Activated T-cell treated with anti-CD3 and anti-CD28 coated beads, Interleukin-2, amount 50 U/mL, for 72 hours (primary cell): ENCODE results near the gene GHDC. TPM values are rescaled to one million over a fixed set of nuclear protein-coding genes. Genes with fewer than 3 reads are reported as not detected.
"Not testable (repeated sequence)": the region's sequence is repeated elsewhere in the genome, so short reads cannot be mapped to it uniquely, and the experiment has no call there.

ENCODE experiments used
- ATAC-seq, 2 donors: fragments of 150-1000 bp; cut with Tn5 transposase; replicated peaks in 1 of 2; 2 replicates each; pipeline ENCODE4 v1.10.0; 2021; ENCODE audit warnings: moderate library complexity in 2 of 2, mild to moderate bottlenecking in 1 of 2
- DNase-seq, 2 donors: peaks; one replicate each; pipeline ENCODE4 v3.0.0; 2021 to 2022; ENCODE audit warnings: mixed read lengths in 1 of 2
- H3K27ac Mint-ChIP-seq: one replicate; pipeline ENCODE4 v1.8.0; 2022; ENCODE audit warnings: mild to moderate bottlenecking, moderate library complexity, mixed read lengths
- H3K27me3 Mint-ChIP-seq: one replicate; pipeline ENCODE4 v1.8.0; 2022; ENCODE audit warnings: low read depth, mixed read lengths
- H3K36me3 Mint-ChIP-seq, 2 donors: one replicate each; pipeline ENCODE4 v1.8.0; 2022; ENCODE audit warnings: mixed read lengths in 2 of 2, mild to moderate bottlenecking in 1 of 2; ENCODE audit not compliant: insufficient read depth in 2 of 2
- H3K4me1 Mint-ChIP-seq: one replicate; pipeline ENCODE4 v1.8.0; 2022; ENCODE audit warnings: low read depth, mixed read lengths
- H3K4me3 Mint-ChIP-seq, 2 donors: one replicate each; pipeline ENCODE4 v1.8.0; 2022; ENCODE audit warnings: mild to moderate bottlenecking in 2 of 2, mixed read lengths in 2 of 2, moderate library complexity in 2 of 2
- H3K9me3 Mint-ChIP-seq, 2 donors: one replicate each; pipeline ENCODE4 v1.8.0; 2022; ENCODE audit warnings: mixed read lengths in 2 of 2
- total RNA-seq, 2 donors: library from RNA; stranded (reverse); gene quantifications; one replicate each; pipeline ENCODE4 v1.2.3, GENCODE V29; 2022

Gene GHDC
- 10 to 100 TPM; 17.3 to 18.8 TPM for total RNA-seq

- Mint-ChIP-seq H3K36me3 (no peaks in the 10 kb centered on the region), H3K9me3 (no peaks in the 10 kb centered on the region), H3K4me3 (peak within 1 kb of the TSS; percentile 95 to 97), H3K27me3 (no peaks in the 10 kb centered on the region), H3K27ac (peak within 1 kb of the TSS; percentile 89), H3K4me1 (peaks cover 26% of the 10 kb centered on the region)
- ATAC-seq (peak; percentile 95 to 98), DNase-seq (peak; percentile 85)
These were observed at the start of gene GHDC for GRCh38 chr17:42193969-42194899. Gene GHDC (minus strand): TSS chr17:42194494. CDS start chr17:42193581, 913 bp downstream.

- Mint-ChIP-seq H3K27me3 (no peaks in the 10 kb centered on the region), H3K9me3 (no peaks in the 10 kb centered on the region), H3K27ac (peak overlapping the region; percentile 34), H3K4me3 (no peak overlapping the region), H3K4me1 (peaks cover 68% of the 10 kb centered on the region), H3K36me3 (peaks cover 0 to 9% of the 10 kb centered on the region in 2 donors)
- ATAC-seq (no peak), DNase-seq (no peak)
These were observed 49.2 kb upstream of the GHDC start for GRCh38 chr17:42243493-42243982.

GRCh38 chr17:42241871-42242270 lies 47.6 kb upstream of the GHDC start:
- Mint-ChIP-seq H3K4me3 (no peak overlapping the region), H3K36me3 (peaks cover 0 to 5% of the 10 kb centered on the region in 2 donors), H3K9me3 (no peaks in the 10 kb centered on the region), H3K27me3 (no peaks in the 10 kb centered on the region), H3K4me1 (peaks cover 55% of the 10 kb centered on the region), H3K27ac (peak overlapping the region; percentile 15)
- ATAC-seq: no peak
- no peak for DNase-seq

- H3K36me3 Mint-ChIP-seq: not testable (repeated sequence)
These were observed 46.6 kb upstream of the GHDC start for GRCh38 chr17:42240863-42241262.

GRCh38 chr17:42240201-42240600 lies 45.9 kb upstream of the GHDC start:
- H3K27me3 Mint-ChIP-seq: no peaks in the 10 kb centered on the region
- H3K9me3 Mint-ChIP-seq: no peaks in the 10 kb centered on the region
- ATAC-seq (no peak), DNase-seq (no peak)
- peaks cover 49% of the 10 kb centered on the region for H3K4me1 Mint-ChIP-seq
- H3K4me3 Mint-ChIP-seq: no peak overlapping the region
- H3K27ac Mint-ChIP-seq: no peak overlapping the region
- H3K36me3 Mint-ChIP-seq: peaks cover 0 to 4% of the 10 kb centered on the region in 2 donors

More at GRCh38 chr17:42240863-42241262, 46.6 kb upstream of the GHDC start:
- DNase-seq, H3K9me3 Mint-ChIP-seq, ATAC-seq, H3K4me3 Mint-ChIP-seq, H3K27me3 Mint-ChIP-seq: not testable (repeated sequence)
- peak overlapping the region; percentile 54 for H3K27ac Mint-ChIP-seq
- H3K4me1 Mint-ChIP-seq: peaks cover 51% of the 10 kb centered on the region

GRCh38 chr17:42239576-42239975 lies 45.3 kb upstream of the GHDC start:
- peaks cover 54% of the 10 kb centered on the region for H3K4me1 Mint-ChIP-seq
- H3K9me3 Mint-ChIP-seq, DNase-seq, H3K27me3 Mint-ChIP-seq, ATAC-seq, H3K27ac Mint-ChIP-seq, H3K4me3 Mint-ChIP-seq, H3K36me3 Mint-ChIP-seq: not testable (repeated sequence)

- no peak for ATAC-seq
- DNase-seq: no peak
- H3K4me3 Mint-ChIP-seq: no peak overlapping the region
- H3K36me3 Mint-ChIP-seq: peaks cover 2% of the 10 kb centered on the region in 2 donors
- H3K9me3 Mint-ChIP-seq: no peaks in the 10 kb centered on the region
- H3K4me1 Mint-ChIP-seq: peaks cover 42% of the 10 kb centered on the region
- H3K27me3 Mint-ChIP-seq: no peaks in the 10 kb centered on the region
- H3K27ac Mint-ChIP-seq: no peak overlapping the region
These were observed 42.5 kb upstream of the GHDC start for GRCh38 chr17:42236760-42237159.

- H3K27me3 Mint-ChIP-seq: no peaks in the 10 kb centered on the region
- peak overlapping the region; percentile 79 for H3K27ac Mint-ChIP-seq
- peaks cover 2% of the 10 kb centered on the region in 2 donors for H3K36me3 Mint-ChIP-seq
- ATAC-seq (no peak), DNase-seq (no peak)
- no peaks in the 10 kb centered on the region for H3K9me3 Mint-ChIP-seq
- H3K4me3 Mint-ChIP-seq: no peak overlapping the region
- peaks cover 30% of the 10 kb centered on the region for H3K4me1 Mint-ChIP-seq
These were observed 39.7 kb upstream of the GHDC start for GRCh38 chr17:42233994-42234393.

GRCh38 chr17:42233156-42233555 lies 38.9 kb upstream of the GHDC start:
- no peak for ATAC-seq
- peaks cover 33% of the 10 kb centered on the region for H3K4me1 Mint-ChIP-seq
- H3K27ac Mint-ChIP-seq: no peak overlapping the region
- H3K9me3 Mint-ChIP-seq: no peaks in the 10 kb centered on the region
- no peaks in the 10 kb centered on the region for H3K27me3 Mint-ChIP-seq
- peaks cover 2 to 4% of the 10 kb centered on the region in 2 donors for H3K36me3 Mint-ChIP-seq
- DNase-seq: no peak
- H3K4me3 Mint-ChIP-seq: no peak overlapping the region

- Mint-ChIP-seq H3K9me3 (no peaks in the 10 kb centered on the region), H3K36me3 (peaks cover 3 to 9% of the 10 kb centered on the region in 2 donors), H3K27ac (peak overlapping the region; percentile 80), H3K4me1 (peaks cover 29% of the 10 kb centered on the region), H3K4me3 (peak overlapping the region in 1 of 2 donors; percentile 39), H3K27me3 (no peaks in the 10 kb centered on the region)
- ATAC-seq: peak; percentile 60 to 96
- no peak for DNase-seq
These were observed 35.9 kb upstream of the GHDC start for GRCh38 chr17:42230225-42230624.

GRCh38 chr17:42227849-42228700 lies 33.8 kb upstream of the GHDC start:
- Mint-ChIP-seq H3K36me3 (peaks cover 3 to 17% of the 10 kb centered on the region in 2 donors), H3K27ac (peak overlapping the region; percentile 72), H3K4me3 (no peak overlapping the region), H3K9me3 (no peaks in the 10 kb centered on the region), H3K4me1 (peaks cover 16% of the 10 kb centered on the region), H3K27me3 (no peaks in the 10 kb centered on the region)
- DNase-seq (no peak), ATAC-seq (no peak)

- no peak for DNase-seq
- H3K27me3 Mint-ChIP-seq: no peaks in the 10 kb centered on the region
- no peak overlapping the region for H3K4me3 Mint-ChIP-seq
- H3K4me1 Mint-ChIP-seq: peaks cover 20% of the 10 kb centered on the region
- no peak for ATAC-seq
- no peak overlapping the region for H3K27ac Mint-ChIP-seq
- H3K9me3 Mint-ChIP-seq: no peaks in the 10 kb centered on the region
- peaks cover 6 to 22% of the 10 kb centered on the region in 2 donors for H3K36me3 Mint-ChIP-seq
These were observed 31.4 kb upstream of the GHDC start for GRCh38 chr17:42225646-42226045.

- DNase-seq (no peak), ATAC-seq (no peak)
- H3K4me1 Mint-ChIP-seq: peaks cover 13% of the 10 kb centered on the region
- H3K4me3 Mint-ChIP-seq: no peak overlapping the region
- peaks cover 6 to 24% of the 10 kb centered on the region in 2 donors for H3K36me3 Mint-ChIP-seq
- no peaks in the 10 kb centered on the region for H3K9me3 Mint-ChIP-seq
- no peaks in the 10 kb centered on the region for H3K27me3 Mint-ChIP-seq
- H3K27ac Mint-ChIP-seq: no peak overlapping the region
These were observed 30.4 kb upstream of the GHDC start for GRCh38 chr17:42224651-42225050.
